ENCODE results near the gene RASEF.

RASEF gene

DNA sequence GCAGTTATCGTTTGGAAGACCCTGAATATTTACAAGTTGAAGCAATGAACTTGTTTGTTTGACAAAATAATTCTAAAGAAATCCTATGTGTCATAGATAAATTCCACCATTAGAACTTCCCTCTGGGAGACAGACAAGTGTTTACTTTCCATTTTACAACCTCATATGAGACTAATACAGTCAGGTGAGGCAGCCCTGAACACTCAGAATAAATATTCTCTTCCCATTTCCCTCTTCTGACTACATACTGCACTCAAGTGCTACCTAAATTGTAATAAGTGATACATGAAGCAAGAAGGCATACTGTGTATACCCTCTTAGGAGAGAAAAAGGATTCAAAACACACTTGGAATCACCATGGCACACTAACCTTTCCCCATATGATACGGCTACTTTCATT lies 6.8 kb downstream of the RASEF start:
- no peak overlapping the region for H3K4me3 ChIP-seq (replicated peaks; ENCODE audit: low read depth, low read length)
- no peaks in the 10 kb centered on the region for H3K27me3 ChIP-seq (replicated peaks; ENCODE audit: control insufficient read depth, insufficient read depth, low read length)
- H3K36me3 ChIP-seq (ENCODE audit: control insufficient read depth, insufficient read depth, low read length) = no peaks in the 10 kb centered on the region
- TF ChIP-seq, protein P1, sequence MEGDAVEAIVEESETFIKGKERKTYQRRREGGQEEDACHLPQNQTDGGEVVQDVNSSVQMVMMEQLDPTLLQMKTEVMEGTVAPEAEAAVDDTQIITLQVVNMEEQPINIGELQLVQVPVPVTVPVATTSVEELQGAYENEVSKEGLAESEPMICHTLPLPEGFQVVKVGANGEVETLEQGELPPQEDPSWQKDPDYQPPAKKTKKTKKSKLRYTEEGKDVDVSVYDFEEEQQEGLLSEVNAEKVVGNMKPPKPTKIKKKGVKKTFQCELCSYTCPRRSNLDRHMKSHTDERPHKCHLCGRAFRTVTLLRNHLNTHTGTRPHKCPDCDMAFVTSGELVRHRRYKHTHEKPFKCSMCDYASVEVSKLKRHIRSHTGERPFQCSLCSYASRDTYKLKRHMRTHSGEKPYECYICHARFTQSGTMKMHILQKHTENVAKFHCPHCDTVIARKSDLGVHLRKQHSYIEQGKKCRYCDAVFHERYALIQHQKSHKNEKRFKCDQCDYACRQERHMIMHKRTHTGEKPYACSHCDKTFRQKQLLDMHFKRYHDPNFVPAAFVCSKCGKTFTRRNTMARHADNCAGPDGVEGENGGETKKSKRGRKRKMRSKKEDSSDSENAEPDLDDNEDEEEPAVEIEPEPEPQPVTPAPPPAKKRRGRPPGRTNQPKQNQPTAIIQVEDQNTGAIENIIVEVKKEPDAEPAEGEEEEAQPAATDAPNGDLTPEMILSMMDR (IDR thresholded peaks at IDR 0.05; ENCODE audit: insufficient read depth, low read length, poor library complexity, severe bottlenecking) = no peak
- no peak for DNase-seq (ENCODE audit: extremely low read depth, insufficient read length)

DNA sequence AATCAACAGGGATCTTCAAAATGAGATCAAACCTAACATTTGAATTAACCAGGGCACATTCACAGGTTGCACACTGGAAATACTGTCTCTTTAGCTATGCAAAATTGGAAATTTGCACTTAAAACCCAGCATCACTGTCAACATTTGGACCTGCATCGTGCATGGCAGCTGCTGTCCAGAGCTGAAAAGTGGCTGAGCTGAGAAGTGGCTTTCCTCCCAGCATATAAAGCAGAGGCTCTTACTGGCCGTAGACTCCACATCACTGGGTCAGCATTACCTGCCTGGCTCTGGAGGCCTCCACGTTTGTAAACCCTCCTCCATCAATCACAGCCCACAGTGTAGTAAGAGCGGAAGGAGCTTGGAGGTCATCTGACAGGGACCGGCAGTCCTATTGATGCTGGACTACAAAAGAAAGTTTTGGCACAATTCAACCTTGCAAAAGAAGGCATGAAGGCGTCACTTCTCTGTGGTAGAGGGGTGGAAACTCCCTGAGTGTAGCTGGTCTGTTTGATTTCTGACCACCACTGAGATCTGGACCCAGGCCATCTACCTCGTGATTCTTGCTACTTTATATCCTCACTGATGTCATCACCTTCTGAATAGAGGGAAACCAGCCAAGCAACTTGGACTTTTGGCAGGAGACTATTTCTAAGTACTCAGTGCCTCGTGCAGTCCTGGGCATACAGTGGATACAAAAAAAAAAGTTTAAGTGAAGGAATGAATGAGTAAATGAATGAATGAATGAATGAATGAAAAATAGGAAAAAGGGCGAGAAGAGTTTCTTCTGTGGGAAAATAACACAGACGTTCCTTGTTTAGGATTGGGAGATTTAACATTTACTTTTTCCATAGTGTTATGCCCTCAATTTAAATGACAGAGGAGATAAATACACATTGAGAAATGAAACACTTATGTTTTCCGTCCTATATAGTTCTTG lies 14.8 kb downstream of the RASEF start:
- TF ChIP-seq, protein P1 (IDR thresholded peaks at IDR 0.05; ENCODE audit: insufficient read depth, low read length, poor library complexity, severe bottlenecking) = no peak
- no peak for DNase-seq (ENCODE audit: extremely low read depth, insufficient read length)
- H3K36me3 ChIP-seq (ENCODE audit: control insufficient read depth, insufficient read depth, low read length) = no peaks in the 10 kb centered on the region

DNA sequence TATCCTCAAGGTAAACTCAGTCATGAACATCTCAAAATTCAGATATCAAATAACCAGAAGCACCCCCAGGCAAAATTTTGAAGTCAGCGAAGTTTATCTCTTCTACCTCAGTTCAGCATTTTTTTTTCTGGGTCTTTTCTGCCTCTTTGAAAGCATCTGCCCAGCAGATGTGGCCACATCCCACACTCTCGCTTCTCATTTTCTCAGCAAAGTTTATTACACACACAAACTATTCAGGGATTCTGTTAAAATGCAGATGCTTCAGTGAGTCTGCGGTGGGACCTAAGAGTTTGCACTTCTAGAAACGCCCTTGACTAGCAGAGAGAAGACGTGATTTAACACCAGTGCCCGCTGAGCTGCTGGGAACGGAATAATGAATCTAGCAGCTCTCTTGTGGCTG lies 19.3 kb downstream of the RASEF start:
- no peak overlapping the region for H3K4me3 ChIP-seq (replicated peaks; ENCODE audit: low read depth, low read length)
- no peaks in the 10 kb centered on the region for H3K36me3 ChIP-seq (ENCODE audit: control insufficient read depth, insufficient read depth, low read length)
- TF ChIP-seq, protein P1 (IDR thresholded peaks at IDR 0.05; ENCODE audit: insufficient read depth, low read length, poor library complexity, severe bottlenecking) = no peak
- H3K27me3 ChIP-seq (replicated peaks; ENCODE audit: control insufficient read depth, insufficient read depth, low read length) = no peaks in the 10 kb centered on the region
- no peak for DNase-seq (ENCODE audit: extremely low read depth, insufficient read length)

More for the DNA sequence above, 14.8 kb downstream of the RASEF start:
- H3K27me3 ChIP-seq (replicated peaks; ENCODE audit: control insufficient read depth, insufficient read depth, low read length) = no peaks in the 10 kb centered on the region
- no peak overlapping the region for H3K4me3 ChIP-seq (replicated peaks; ENCODE audit: low read depth, low read length)

DNA sequence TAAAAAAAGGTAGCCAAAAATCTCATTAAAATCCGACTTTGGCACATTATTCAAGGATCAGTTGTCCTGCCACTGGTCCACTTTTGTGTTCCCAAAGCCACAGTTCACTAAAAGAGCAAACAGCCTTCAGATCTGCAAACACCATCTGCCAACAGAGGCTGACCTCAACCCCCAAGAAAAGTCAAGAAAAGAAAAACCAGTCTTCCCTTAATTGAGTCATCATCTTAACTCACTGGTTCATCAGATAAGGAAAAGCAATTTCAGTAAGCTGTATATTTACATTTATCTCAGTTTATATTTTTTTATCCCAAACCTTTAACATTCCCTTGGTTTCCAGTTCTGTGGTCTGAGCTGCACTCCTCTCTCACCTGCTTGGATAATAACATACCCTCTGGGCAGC lies 21.2 kb downstream of the RASEF start:
- Histone ChIP-seq H3K27me3 (replicated peaks; ENCODE audit: control insufficient read depth, insufficient read depth, low read length) (no peaks in the 10 kb centered on the region), H3K36me3 (ENCODE audit: control insufficient read depth, insufficient read depth, low read length) (no peaks in the 10 kb centered on the region), H3K4me3 (replicated peaks; ENCODE audit: low read depth, low read length) (no peak overlapping the region)
- DNase-seq (ENCODE audit: extremely low read depth, insufficient read length) = no peak
- TF ChIP-seq, protein P1 (IDR thresholded peaks at IDR 0.05; ENCODE audit: insufficient read depth, low read length, poor library complexity, severe bottlenecking) = no peak

DNA sequence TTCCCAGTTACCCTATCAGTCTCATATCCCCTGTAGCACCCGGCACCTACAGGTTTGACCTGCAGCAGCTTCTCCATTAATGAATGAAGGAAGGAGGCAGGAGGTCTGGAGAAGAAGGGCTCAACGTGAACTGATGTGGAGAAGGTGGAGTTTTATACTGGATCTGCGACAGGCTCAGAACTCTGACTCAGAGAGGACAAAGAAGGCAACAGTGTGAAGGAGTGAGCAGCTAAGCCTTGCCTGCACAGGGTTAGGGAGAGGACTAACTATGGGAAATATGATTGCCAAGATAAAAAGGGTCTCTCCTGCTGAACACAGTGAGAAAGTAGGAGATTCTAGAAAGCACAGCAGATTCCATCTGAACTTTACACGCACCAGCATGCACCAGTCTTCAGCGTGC lies 23.6 kb downstream of the RASEF start:
- TF ChIP-seq, protein P1 (IDR thresholded peaks at IDR 0.05; ENCODE audit: insufficient read depth, low read length, poor library complexity, severe bottlenecking) = no peak
- no peak overlapping the region for H3K4me3 ChIP-seq (replicated peaks; ENCODE audit: low read depth, low read length)
- no peaks in the 10 kb centered on the region for H3K36me3 ChIP-seq (ENCODE audit: control insufficient read depth, insufficient read depth, low read length)
- DNase-seq (ENCODE audit: extremely low read depth, insufficient read length) = no peak
- no peaks in the 10 kb centered on the region for H3K27me3 ChIP-seq (replicated peaks; ENCODE audit: control insufficient read depth, insufficient read depth, low read length)

Data from GM06990 (cell line).